C4-2B (cell line): Measurements from ENCODE around the gene EIF4E3.

ENCODE experiments used
- CTCF ChIP-seq: fragments of 450-650 bp; conservative IDR thresholded peaks from 2 replicates; pipeline ENCODE4 v1.5.1; 2017; ENCODE audit warnings: mild to moderate bottlenecking
- ZFX ChIP-seq: fragments of 450-650 bp; IDR thresholded peaks from 2 replicates; pipeline ENCODE4 v1.6.1; 2017

- TF ChIP-seq CTCF (no peak), ZFX (no peak)
These were observed 23.9 kb downstream of the EIF4E3 start for GRCh38 chr3:71701251-71701762.
